H9 (cell line): Measurements from ENCODE around the gene FREM2. TPM values are rescaled to one million over a fixed set of nuclear protein-coding genes. Genes with fewer than 3 reads are reported as not detected.

ENCODE experiments used
- DNase-seq: peaks from one replicate; pipeline ENCODE4 v3.0.0-alpha.2; 2017
- H2AFZ ChIP-seq: one replicate; pipeline ENCODE4 v1.6.1; 2013; ENCODE audit warnings: mild to moderate bottlenecking, low read length, control low read depth, moderate library complexity
- H2AK5ac ChIP-seq: 2 replicates; pipeline ENCODE4 v1.6.1; 2013; ENCODE audit warnings: low read length, control low read depth, mixed read lengths; ENCODE audit not compliant: insufficient read length
- H2BK120ac ChIP-seq: one replicate; pipeline ENCODE4 v1.6.1; 2013; ENCODE audit warnings: low read depth, mild to moderate bottlenecking, low read length, control low read depth, inconsistent platforms; ENCODE audit not compliant: poor library complexity, severe bottlenecking
- H2BK12ac ChIP-seq: 2 replicates; pipeline ENCODE4 v1.6.1; 2013; ENCODE audit warnings: low read length, control low read depth, mixed read lengths, low read depth; ENCODE audit not compliant: insufficient read length
- H2BK15ac ChIP-seq: 2 replicates; pipeline ENCODE4 v1.6.1; 2013; ENCODE audit warnings: low read depth, low read length, control low read depth
- H2BK20ac ChIP-seq: one replicate; pipeline ENCODE4 v1.6.1; 2013; ENCODE audit warnings: low read depth, mild to moderate bottlenecking, low read length, control low read depth, inconsistent platforms; ENCODE audit not compliant: poor library complexity, severe bottlenecking
- H2BK5ac ChIP-seq: 2 replicates; pipeline ENCODE4 v1.6.1; 2013; ENCODE audit warnings: low read length, control low read depth, mixed read lengths; ENCODE audit not compliant: insufficient read length
- H3K14ac ChIP-seq: 2 replicates; pipeline ENCODE4 v1.6.1; 2013; ENCODE audit warnings: low read length, control low read depth; ENCODE audit not compliant: insufficient read depth
- H3K18ac ChIP-seq: 2 replicates; pipeline ENCODE4 v1.6.1; 2013; ENCODE audit warnings: low read depth, mild to moderate bottlenecking, mixed read lengths, low read length, control low read depth; ENCODE audit not compliant: insufficient read length
- H3K23ac ChIP-seq: 2 replicates; pipeline ENCODE4 v1.6.1; 2013; ENCODE audit warnings: low read length, control low read depth, mixed read lengths, low read depth; ENCODE audit not compliant: insufficient read length
- H3K23me2 ChIP-seq: 2 replicates; pipeline ENCODE4 v1.6.1; 2013; ENCODE audit warnings: low read depth, mild to moderate bottlenecking, mixed read lengths, low read length, control low read depth; ENCODE audit not compliant: insufficient read length, poor library complexity, severe bottlenecking
- H3K27ac ChIP-seq: 2 replicates; pipeline ENCODE4 v1.5.1; 2013; ENCODE audit warnings: low read length, control low read depth, mixed read lengths, low read depth; ENCODE audit not compliant: insufficient read length
- H3K27me3 ChIP-seq: 2 replicates; pipeline ENCODE4 v1.6.1; 2013; ENCODE audit warnings: low read length, control low read depth, inconsistent platforms; ENCODE audit not compliant: insufficient read depth
- H3K4ac ChIP-seq: 2 replicates; pipeline ENCODE4 v1.6.1; 2013; ENCODE audit warnings: low read depth, mild to moderate bottlenecking, control low read depth, inconsistent platforms, low read length, moderate library complexity
- H3K4me1 ChIP-seq: 2 replicates; pipeline ENCODE4 v1.6.1; 2013; ENCODE audit warnings: low read length, control low read depth, inconsistent platforms; ENCODE audit not compliant: insufficient read depth
- H3K4me2 ChIP-seq: 2 replicates; pipeline ENCODE4 v1.6.1; 2013; ENCODE audit warnings: low read length, control low read depth, mixed read lengths; ENCODE audit not compliant: insufficient read length, insufficient read depth
- H3K56ac ChIP-seq: 2 replicates; pipeline ENCODE4 v1.6.1; 2013; ENCODE audit warnings: low read depth, mild to moderate bottlenecking, mixed read lengths, low read length, control low read depth; ENCODE audit not compliant: insufficient read length
- H3K79me1 ChIP-seq: 2 replicates; pipeline ENCODE4 v1.6.1; 2013; ENCODE audit warnings: low read depth, mild to moderate bottlenecking, moderate library complexity, low read length, control low read depth, inconsistent platforms; ENCODE audit not compliant: insufficient read depth, poor library complexity, severe bottlenecking
- H3K79me2 ChIP-seq: 2 replicates; pipeline ENCODE4 v1.6.1; 2013; ENCODE audit warnings: low read length, control low read depth, inconsistent platforms; ENCODE audit not compliant: insufficient read depth
- H3K9ac ChIP-seq: 2 replicates; pipeline ENCODE4 v1.6.1; 2013; ENCODE audit warnings: low read length, control low read depth, mixed read lengths; ENCODE audit not compliant: insufficient read length; ENCODE audit errors: extremely low read depth
- H3K9me3 ChIP-seq: one replicate; pipeline ENCODE4 v1.6.1; 2013; ENCODE audit warnings: low read depth, low read length, inconsistent platforms; ENCODE audit not compliant: control insufficient read depth
- H3T11ph ChIP-seq: one replicate; pipeline ENCODE4 v1.6.1; 2013; ENCODE audit warnings: mild to moderate bottlenecking, low read length, control low read depth, inconsistent platforms
- H4K20me1 ChIP-seq: one replicate; pipeline ENCODE4 v1.6.1; 2013; ENCODE audit not compliant: control insufficient read depth, insufficient read length, insufficient read depth
- H4K5ac ChIP-seq: 2 replicates; pipeline ENCODE4 v1.6.1; 2013; ENCODE audit warnings: low read depth, mild to moderate bottlenecking, mixed read lengths, low read length, control low read depth; ENCODE audit not compliant: insufficient read length
- H4K8ac ChIP-seq: replicated peaks from 2 replicates; pipeline ENCODE4 v1.6.1; 2013; ENCODE audit warnings: low read length, control low read depth, mixed read lengths, low read depth; ENCODE audit not compliant: insufficient read length
- H4K91ac ChIP-seq: 2 replicates; pipeline ENCODE4 v1.6.1; 2013; ENCODE audit warnings: low read depth, mild to moderate bottlenecking, moderate library complexity, mixed read lengths, low read length, control low read depth; ENCODE audit not compliant: insufficient read length
- H3K27ac Mint-ChIP-seq, 3 experiments: 2 replicates in 2 of 3; 3 replicates in 1 of 3; pipeline ENCODE4 v1.8.0; 2020 to 2021; ENCODE audit warnings: mixed read lengths in 3 of 3, mild to moderate bottlenecking in 1 of 3, moderate library complexity in 1 of 3
- H3K27me3 Mint-ChIP-seq: 2 replicates; pipeline ENCODE4 v1.8.0; 2021; ENCODE audit warnings: low read depth, mild to moderate bottlenecking, moderate library complexity, mixed read lengths
- H3K36me3 Mint-ChIP-seq, 3 experiments: 2 replicates in 2 of 3; 3 replicates in 1 of 3; pipeline ENCODE4 v1.8.0; 2020 to 2021; ENCODE audit warnings: low read depth in 3 of 3, mixed read lengths in 3 of 3; ENCODE audit not compliant: insufficient read depth in 1 of 3
- H3K4me1 Mint-ChIP-seq, 2 experiments: 2 replicates each; pipeline ENCODE4 v1.8.0; 2020; ENCODE audit warnings: mixed read lengths in 2 of 2
- H3K4me3 Mint-ChIP-seq, 2 experiments: 2 replicates in 1 of 2; 3 replicates in 1 of 2; pipeline ENCODE4 v1.8.0; 2020 to 2021; ENCODE audit warnings: mild to moderate bottlenecking in 2 of 2, mixed read lengths in 2 of 2, moderate library complexity in 1 of 2
- H3K9me3 Mint-ChIP-seq, 2 experiments: 2 replicates in 1 of 2; 3 replicates in 1 of 2; pipeline ENCODE4 v1.8.0; 2020; ENCODE audit warnings: mild to moderate bottlenecking in 2 of 2, mixed read lengths in 2 of 2, moderate library complexity in 1 of 2
- CTCF ChIP-seq: fragments of 200-600 bp; sonication (generic); conservative IDR thresholded peaks from 3 replicates; pipeline ENCODE4 v1.8.0; 2021; ENCODE audit warnings: antibody characterized with exemption, mild to moderate bottlenecking
- WGBS: extraction: QIAGEN DNeasy Blood & Tissue Kit; methylation state at CpG from one replicate; pipeline ENCODE4 v1.1.7; 2013; ENCODE audit warnings: missing lambda C conversion rate, low lambda C conversion rate, mixed read lengths; ENCODE audit not compliant: insufficient read length; ENCODE audit errors: extremely low coverage; 5-methylcytosine and 5-hydroxymethylcytosine counted together
- total RNA-seq: library from RNA; stranded (reverse); gene quantifications from 2 replicates; pipeline ENCODE4 v1.2.1, GENCODE V29; 2021

FREM2 gene
- total RNA-seq, 1 experiment from 2014 or later: 16.0 TPM

- Mint-ChIP-seq H3K4me1 (peaks cover 3% of the 10 kb centered on the region in 2 experiments), H3K36me3 (peaks cover 6 to 29% (median 9%) of the 10 kb centered on the region in 3 experiments), H3K27ac (peak overlapping the region in 2 of 3 experiments; percentile 30 to 80; a peak in 4 of 7 replicates), H3K27me3 (no peaks in the 10 kb centered on the region), H3K9me3 (peaks cover 18 to 21% of the 10 kb centered on the region in 2 experiments), H3K4me3 (no peak overlapping the region)
- no peak for TF ChIP-seq CTCF
- H3K56ac ChIP-seq: no peak overlapping the region
- no peak overlapping the region for H3K18ac ChIP-seq
- no peak overlapping the region for H3K23ac ChIP-seq
- no peak overlapping the region for H4K91ac ChIP-seq
- no peak overlapping the region for H2AFZ ChIP-seq
- no peak for DNase-seq
- H2BK5ac ChIP-seq: no peak overlapping the region
- H4K8ac ChIP-seq: no peak overlapping the region
- H3K4me1 ChIP-seq: no peaks in the 10 kb centered on the region
- H2BK20ac ChIP-seq: no peak overlapping the region
- H2BK12ac ChIP-seq: peak overlapping the region; percentile 73
- no peak overlapping the region for H3K27ac ChIP-seq
- no peaks in the 10 kb centered on the region for H3K9me3 ChIP-seq
- H3T11ph ChIP-seq: no peak overlapping the region
- no peak overlapping the region for H2AK5ac ChIP-seq
- no peaks in the 10 kb centered on the region for H3K23me2 ChIP-seq
- no CpG with 5 or more reads among the region's 1 CpG for WGBS
- H2BK120ac ChIP-seq: no peak overlapping the region
- no peak overlapping the region for H3K9ac ChIP-seq
- no peaks in the 10 kb centered on the region for H3K79me2 ChIP-seq
- no peak overlapping the region for H2BK15ac ChIP-seq
- no peak overlapping the region for H3K4me2 ChIP-seq
- no peaks in the 10 kb centered on the region for H4K20me1 ChIP-seq
- no peak overlapping the region for H3K4ac ChIP-seq
- H3K27me3 ChIP-seq: no peaks in the 10 kb centered on the region
- H3K14ac ChIP-seq: 0 out of 2 replicates have a peak overlapping the region, but pooled peaks have one; percentile 31
- H4K5ac ChIP-seq: no peak overlapping the region
- no peaks in the 10 kb centered on the region for H3K79me1 ChIP-seq
Observed at GRCh38 chr13:38814331-38814730, 127.5 kb downstream of the FREM2 start.
